HG03159 (cell line): ENCODE results near the gene CNGA3.

ENCODE experiments used
- ATAC-seq: cut with Tn5 transposase; IDR thresholded peaks from one replicate; pipeline ENCODE4 v1.9.1; 2021; ENCODE audit warnings: mild to moderate bottlenecking, moderate library complexity; ENCODE audit not compliant: unreplicated experiment

Gene CNGA3

DNA sequence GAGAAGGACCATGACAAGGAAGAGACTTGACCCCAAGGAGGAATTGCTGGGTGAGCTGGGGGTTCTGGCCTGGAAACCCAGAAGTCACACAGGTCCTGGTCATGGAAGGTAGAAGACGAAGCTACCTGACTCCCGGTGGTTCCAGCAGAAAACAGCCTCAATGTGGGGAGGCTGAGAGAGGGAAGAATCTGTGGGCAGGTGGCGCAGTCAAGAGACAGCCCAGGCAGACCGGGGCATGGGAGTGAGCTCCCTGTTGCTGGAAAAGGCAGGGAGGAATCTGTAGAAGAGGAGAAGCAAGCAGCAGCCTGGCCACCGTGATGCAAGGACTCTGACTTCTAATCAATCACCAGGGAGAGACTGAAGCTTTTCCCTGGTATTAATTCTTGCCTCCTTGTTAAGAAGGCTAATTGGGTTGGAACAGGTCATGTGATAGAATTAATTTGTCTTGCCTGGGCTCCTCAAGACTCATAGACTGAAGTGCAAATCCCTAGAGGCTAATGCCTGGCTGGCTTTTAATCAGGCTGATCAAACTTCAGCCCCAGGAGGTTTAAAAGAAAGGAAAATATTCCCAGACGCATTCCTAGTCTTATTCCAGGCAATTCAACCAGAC lies 30.1 kb downstream of the CNGA3 start:
- no peak for ATAC-seq

DNA sequence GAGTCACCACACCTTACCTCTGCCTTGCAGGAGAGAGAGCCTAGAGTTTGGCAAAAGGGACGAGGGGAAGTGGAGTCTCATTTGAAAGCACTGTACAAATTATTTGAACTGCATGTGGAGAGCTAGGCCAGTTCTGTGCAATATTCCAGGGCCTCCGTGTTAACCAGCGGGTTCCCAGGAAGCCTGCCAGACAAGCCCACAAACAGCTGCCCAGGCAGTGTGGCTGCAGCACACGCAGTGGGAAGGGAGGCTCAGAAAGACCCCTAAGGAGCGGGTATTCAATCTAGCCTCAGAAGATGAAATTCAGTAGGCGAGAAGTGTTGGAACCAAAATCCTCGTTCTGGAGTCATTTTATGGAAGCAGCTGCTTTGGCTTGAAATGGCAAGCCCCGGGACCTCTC lies 30.7 kb downstream of the CNGA3 start:
- no peak for ATAC-seq

DNA sequence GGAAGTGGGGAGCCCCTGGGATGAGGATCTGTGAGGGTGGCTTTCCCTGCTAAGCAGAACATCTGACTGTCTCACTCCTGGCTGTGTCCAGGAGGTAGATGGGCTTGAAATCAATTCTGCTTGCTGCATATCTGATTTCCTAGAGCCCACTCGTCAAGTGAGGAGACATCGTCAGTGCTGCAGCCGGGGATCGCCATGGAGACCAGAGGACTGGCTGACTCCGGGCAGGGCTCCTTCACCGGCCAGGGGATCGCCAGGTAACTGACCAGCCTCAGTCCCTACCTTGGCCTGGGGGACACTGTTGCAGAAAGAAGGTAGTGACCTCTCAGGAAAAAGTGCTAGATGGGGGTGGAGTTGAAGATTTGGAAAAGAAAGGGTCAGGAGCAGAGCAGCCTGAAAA lies 31.3 kb downstream of the CNGA3 start:
- no peak for ATAC-seq

DNA sequence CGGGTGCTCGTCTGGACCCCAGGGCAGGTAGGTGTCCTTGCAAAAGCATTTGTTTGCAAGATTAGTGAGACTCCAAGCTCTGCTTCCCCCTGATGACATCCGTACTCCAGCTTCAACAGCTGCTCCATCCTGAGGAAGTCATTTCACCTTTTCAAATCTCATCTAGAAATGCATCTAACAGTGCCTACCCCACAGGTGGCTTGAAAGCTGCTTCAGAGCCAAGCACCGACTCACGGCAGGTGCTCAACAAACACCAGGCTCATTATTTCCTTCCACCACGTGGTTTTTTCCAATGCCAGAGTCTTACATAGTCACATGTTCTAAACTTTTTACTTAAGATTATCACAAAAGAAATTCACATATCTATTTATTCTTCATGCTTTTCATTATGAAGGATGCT lies 31.9 kb downstream of the CNGA3 start:
- ATAC-seq, result no peak

DNA sequence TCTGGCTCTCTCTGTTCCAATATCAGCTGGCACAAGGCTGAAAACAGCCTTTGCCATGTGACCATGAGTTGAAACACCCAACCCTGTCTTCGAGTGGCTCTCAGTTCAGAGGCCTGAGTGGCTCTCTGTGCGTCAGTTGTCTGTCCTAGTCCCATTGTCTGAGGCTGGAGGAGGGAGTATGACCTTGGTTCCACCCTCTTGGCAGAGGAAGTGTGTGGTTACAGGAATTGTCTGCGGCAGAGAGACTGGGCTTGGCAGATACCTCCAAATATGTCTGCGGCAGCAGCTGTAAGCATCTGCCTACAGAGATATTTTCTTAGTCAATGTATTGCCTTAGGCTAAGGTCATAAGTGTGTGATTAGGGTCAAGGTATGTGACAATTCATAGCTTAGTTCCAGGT lies 32.6 kb downstream of the CNGA3 start:
- ATAC-seq, result no peak

DNA sequence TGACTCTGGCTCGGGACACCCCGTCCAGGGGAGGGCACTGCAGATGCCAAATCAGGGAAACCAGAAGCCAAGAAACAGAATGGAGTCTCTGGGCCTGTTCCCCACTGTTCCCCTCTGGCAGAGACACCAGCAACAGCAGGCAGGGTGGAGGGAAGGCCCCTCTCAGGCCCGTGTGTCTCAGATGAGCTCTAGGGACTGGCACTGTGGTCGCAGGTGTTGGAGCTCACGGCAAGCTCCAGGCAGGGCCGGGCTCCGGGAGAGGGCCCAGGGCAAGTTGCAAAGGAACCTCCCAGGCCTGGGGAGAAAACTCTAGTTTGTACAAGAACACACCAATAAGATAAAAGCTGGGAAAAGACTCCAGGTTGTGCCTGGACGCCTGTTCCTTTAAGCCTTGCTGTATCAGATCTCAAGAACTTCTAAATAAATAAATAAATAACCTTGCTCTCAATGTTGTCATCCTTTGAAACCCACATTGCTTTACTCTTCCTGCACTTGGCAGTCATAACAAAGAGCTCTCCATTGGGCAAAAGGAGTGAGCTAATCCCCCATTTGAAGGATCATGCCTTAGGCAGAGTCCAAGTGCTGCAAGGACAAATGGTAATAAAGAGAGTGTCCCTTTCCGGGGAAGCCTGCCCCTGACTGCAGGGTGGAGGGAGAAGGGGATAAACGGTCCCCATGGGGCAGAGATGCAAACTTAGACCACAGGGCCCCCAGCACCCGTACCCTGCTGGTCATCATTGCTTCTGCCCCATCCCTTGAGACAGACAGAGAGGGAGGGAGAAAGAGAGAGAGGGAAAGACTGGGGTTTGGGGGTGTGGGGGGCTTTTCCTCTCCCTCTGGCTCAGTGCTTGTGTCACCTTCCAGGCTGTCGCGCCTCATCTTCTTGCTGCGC lies 33.3 kb downstream of the CNGA3 start:
- ATAC-seq, result no peak

DNA sequence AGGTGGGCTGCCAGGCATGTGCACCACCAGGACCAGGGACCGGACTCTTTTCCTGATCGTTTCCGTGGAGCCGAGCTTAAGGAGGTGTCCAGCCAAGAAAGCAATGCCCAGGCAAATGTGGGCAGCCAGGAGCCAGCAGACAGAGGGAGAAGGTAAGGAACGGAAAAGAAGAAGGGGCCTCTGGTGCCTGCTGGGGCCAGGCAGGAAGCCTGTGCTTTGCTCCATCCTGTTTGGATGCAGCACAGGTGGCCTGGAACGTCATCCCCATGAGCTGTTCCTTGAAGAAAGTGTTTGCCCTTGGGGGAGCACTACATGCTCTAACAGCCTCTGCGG lies 33.9 kb downstream of the CNGA3 start:
- ATAC-seq, result no peak

DNA sequence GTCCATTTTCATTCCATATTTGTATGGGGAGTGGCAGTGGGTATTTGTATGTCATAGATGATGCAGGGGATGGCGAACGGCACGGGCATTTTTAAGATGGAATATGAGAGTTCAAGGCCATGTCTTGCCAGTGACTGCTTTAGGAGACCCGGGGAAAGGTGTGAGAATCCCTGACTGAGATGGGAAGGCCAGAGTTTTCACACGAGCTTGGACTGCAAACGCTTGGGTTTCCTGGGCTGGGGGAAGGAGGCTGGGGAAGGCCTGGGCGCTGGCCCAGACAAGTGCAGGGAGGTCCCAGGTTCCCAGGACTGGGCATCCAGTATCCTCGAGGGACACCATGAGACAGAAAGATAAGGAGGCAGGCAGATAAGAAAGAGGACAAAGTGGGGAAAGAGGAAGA lies 35.2 kb downstream of the CNGA3 start:
- no peak for ATAC-seq

DNA sequence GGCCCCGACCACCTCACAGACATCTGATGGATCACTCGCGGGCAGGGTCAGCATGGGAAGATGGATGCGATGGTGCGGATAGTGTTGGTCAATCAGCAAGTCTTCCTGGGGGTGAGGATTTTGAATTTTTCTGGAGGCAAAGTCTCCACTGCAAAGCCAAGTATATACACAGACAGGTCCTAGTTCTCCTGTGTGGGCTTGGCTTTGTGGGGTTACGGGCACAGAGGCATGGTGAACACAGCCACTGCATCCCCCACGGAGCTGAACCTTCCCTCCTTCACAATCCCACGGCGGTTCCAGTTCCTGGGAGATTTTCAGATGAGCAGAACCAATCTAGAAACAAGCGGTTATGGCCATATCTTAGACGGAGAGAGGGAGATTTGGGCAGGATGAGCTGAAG lies 35.8 kb downstream of the CNGA3 start:
- ATAC-seq, result no peak

DNA sequence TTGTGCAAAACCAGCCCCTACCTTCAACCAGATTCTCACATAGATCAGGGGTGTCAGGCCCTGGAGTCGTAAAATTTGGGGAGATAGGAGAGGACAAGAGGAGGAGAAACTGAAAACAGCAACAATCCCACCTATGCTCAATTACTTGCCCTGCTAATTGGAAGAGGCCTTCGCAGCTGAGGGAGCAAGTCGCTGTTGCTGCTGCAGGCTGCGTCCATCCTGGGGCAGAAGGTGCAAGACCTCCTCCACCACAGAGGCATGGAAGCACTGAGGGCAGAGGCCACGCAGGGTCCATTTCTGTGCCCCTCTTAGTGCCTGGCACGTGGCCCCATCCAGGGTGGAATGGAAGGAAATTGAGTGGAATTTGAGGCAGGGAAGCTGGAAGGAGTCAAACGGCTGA lies 36.5 kb downstream of the CNGA3 start:
- ATAC-seq, result no peak

DNA sequence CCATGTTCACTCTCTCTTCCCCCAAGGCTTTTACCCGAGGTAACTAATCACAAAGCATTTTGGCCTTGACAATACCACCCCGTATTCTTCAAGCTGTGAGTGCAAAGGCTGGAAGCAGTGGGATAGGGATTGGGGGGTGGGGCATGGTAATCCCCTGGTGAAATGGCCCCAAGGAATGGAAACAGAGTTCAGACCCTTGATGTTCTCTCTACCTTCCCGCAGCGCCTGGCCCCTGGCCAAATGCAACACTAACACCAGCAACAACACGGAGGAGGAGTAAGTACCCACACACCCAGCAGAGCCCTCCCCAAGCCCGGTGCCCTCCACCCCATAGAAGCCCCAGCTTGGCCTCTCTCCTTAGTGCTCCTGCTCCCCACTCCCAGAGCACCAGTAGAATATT lies 36.9 kb downstream of the CNGA3 start:
- ATAC-seq, result no peak

DNA sequence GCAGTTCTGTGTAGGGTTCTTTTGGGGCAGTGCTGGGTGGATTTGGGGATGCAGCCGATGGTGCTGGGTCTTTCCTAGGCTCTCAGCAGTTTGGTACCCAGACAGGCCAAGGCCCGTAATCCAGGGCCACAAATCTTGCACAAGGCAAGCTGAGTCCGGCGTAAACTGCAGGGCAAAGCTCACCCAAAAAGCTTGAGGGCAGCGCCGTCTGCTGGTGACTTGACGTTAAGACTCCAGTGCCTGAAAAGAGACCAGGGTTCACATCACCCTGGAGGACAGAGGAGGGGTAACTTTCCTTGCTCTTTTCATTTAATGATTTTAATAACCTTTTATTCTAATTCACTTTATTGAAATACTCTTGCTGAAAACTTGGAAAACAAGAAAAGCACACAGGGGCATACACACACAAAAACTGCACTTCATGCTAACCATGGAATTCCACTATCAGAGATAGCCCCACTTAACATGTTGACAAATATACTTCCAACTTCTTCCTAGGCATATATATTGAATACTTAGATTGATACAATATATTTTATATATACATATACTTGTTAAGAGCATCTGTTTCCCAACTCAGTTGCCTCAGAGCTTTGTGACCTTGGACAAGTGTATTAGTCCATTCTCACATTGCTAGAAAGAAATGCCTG lies 38.9 kb downstream of the CNGA3 start:
- ATAC-seq, result no peak

DNA sequence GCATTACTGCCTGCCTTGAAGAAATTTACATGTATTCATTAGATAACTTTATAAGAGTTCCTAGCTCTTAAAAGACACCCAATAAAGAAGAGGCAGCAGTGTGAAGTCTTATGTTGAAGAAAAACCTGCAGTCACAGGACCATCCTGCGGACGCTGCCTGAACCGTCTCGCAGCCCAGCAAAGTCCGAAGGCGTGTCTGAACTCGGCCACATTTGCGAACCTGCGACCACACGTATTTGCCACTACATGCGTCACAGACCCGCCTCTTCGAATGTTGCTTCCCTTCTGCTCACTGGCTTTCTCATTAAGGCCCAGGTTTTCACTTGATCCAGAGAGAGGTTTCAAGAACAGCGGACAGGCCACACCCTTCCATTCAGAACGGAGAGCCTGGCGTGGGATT lies 41.2 kb downstream of the CNGA3 start:
- no peak for ATAC-seq

DNA sequence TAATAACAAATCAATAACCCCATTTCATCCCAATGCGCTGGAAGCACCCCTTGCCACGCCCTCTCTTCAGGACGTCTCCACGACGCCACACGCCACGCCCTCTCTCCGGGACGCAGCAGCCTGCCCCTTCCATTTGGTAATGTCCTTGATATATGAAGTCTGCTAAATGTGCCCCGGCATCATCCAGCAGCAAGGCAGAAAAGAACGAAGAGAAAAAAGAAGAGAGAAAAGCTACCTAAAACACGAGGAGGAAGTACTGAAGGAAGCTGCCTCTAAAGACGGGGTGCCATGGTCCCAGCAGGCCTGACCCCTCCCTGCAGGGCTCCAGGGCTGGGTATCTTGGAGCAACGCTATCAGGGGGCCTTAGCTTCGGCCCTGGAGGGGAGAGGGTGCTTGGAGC lies 41.8 kb downstream of the CNGA3 start:
- ATAC-seq, result no peak

DNA sequence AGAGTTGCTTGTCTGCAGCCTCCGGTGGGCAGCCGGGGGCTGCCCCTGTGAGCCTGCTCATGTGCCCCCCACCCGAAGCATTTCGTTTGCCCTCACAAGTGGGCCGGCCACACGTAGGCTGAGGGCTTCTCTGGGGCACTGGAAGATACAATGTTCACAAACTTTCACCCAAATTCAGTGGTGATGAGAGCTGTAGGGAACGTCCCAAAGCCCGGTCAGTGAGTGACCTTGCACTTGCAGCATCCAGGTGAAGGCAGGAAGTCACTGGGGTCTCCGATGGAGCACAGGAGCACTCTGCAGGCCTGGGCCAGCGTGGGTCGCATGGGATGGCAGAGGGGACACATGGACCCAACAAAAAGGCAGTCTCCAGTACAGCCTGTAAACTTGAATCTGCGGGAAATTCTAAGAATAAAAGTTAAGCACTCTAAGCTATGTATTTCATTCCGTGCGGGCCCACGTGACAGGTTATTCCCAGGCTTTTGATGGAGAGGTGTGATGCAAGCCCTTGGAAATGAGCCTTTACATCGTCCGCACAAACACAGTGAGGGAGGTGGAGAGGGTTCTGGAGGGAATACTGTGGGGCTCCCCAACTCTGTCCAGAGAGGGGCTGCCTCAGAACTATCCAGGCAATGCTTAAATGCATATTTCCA lies 42.5 kb downstream of the CNGA3 start:
- ATAC-seq, result no peak

DNA sequence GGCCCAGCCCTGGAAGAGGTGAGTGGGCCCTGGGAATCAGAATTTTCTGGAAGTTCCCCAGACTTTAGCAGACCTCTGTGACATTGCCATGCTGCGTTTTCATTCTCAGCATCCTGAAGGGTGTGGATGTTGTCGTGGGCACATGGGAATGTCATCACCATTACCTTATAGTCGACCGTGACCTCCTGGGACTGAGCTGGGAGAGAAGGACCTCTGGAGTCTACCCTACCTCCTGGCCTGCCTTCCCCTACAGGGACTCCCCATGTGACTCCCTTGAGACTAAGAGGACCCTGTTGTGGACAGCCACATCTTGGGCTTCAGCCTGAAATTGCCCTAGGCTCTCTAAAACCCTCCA lies 43.0 kb downstream of the CNGA3 start:
- no peak for ATAC-seq

DNA sequence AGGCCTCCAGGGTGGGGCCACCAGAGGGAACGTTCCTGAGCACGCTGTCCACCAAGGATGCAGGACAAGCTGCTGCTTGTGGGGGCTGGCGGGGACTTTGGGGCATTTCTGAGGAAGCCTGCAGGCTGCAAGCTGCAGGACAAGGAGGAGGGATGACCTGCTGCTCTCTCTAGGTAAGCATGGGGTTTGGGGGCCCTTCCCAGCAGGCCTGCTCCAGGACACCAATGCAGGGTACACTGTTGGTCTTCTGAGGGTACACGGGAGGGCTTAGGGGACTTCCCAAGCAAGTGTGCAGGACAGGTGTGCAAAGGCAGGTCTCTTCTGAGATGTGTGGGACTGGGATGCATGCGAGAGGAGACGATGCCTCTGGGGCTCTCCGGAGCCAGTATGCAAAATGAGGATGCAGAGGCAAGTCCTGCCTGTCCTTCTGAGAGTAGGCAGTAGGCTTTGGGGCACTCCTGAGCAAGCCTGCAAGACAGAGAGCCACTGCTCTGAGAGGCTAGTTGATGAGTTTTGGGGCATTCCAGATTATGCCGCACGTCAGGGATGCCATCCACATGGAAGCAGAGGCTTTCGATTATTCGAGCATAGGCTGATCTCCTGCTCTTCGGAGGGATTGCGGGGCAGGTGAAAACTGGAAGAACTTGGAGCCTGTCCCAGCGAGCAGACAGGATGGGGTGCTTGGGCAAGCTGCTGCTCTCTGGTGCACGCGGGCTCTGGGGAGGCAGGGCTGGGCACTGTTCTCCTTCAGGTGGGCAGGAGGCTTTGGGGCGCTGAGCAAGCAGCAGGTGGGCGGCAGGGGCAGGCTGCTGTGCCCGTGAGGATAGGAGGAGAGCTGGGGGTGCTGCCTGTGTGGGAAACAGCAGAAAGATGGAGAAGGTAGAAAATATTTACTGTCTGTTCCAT lies 44.6 kb downstream of the CNGA3 start:
- ATAC-seq, result no peak

DNA sequence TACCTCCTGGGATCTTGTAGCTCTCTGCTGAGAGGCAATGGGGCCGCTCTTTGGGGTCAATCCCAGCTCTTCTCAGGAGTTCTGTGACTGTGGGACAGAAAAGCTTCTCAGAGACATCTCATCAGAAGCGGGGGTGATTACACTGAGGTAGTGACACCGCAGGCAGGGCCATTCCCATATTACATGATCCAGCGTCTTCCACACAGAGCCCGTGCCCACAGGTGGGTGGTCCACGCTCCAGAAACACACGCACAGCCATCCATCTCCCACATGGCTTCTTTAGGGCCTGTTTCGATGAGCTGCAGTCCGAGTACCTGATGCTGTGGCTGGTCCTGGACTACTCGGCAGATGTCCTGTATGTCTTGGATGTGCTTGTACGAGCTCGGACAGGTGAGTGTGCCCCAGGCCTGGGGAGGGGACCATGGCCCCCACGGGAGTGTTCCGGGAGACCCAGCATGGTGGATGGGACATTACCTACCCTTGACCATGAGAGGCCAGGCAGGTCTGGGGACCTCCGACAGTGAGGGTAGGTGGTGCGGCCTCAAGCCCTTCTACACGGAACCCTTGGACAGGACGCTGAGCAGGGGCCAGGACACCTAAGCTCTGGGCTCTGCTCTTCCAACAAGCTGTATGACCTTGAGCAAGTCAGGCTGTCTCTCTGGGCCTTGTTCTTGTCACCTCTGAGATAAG lies 45.5 kb downstream of the CNGA3 start:
- no peak for ATAC-seq

DNA sequence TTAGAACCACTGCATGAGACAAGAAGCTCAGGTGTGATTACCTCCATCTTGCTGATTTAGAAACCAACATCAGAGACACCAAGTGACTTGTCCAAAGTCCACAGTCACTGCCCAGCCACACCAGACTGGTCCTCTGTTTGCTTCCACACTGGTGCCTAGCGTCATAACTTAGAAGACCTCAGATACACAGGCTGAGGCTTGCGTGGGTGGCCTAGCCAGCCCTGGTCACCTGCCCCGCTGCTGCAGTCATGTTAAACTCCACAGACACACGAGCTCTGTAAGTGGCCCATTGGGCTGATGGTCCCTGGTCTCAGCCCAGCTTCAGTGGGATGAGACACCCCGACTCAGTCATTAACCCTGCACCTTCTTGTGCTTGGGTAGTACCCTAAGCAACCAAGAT lies 47.1 kb downstream of the CNGA3 start:
- ATAC-seq, result no peak

DNA sequence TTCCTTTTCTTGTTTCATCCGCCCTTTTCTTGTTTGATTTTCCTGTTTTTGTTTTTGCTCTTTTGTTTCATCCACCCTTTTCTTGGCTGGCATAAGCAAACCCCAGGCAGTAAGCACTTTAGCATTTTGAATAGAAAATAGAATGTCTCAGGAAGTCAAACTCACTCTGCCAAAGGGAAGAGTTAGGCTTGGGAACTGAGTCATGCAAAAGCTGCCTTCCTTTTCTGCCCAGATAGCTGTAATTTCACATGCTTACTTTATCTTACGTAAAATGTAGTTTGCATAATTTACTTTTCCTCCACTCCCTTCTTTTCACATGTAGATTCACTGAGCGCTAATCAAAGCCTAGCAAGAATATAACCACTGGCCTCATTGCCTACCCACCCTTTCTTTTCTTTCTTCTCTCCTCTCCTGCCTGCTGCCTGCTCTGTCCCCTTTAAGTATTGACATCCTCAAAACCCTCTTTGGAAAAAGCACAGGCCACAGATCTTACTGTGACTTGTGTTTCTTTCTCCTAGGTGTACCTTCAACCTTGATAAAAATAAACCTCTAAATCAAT lies 48.4 kb downstream of the CNGA3 start:
- ATAC-seq, result no peak
